Esophagus muscularis mucosa (tissue), 4 donors: ENCODE data around the gene S100A12. TPM values are rescaled to one million over a fixed set of nuclear protein-coding genes. Genes with fewer than 3 reads are reported as not detected.

ENCODE experiments used
- DNase-seq: peaks from one replicate; pipeline ENCODE4 v3.0.0-alpha.2; 2017; ENCODE audit errors: extremely low spot score
- H3K27ac ChIP-seq, 4 donors: fragments of 200-600 bp; sonication (generic); replicated peaks in 1 of 4; 1 replicate in 3 of 4; 2 replicates in 1 of 4; pipeline ENCODE4 v1.5.1; 2016 to 2019; ENCODE audit warnings: mild to moderate bottlenecking in 1 of 4
- H3K27me3 ChIP-seq, 4 donors: fragments of 200-600 bp; sonication (generic); one replicate each; pipeline versions ENCODE4 v1.5.1 to v1.6.0; 2016 to 2019
- H3K36me3 ChIP-seq, 4 donors: fragments of 200-600 bp; sonication (generic); one replicate each; pipeline ENCODE4 v1.5.1; 2016 to 2019
- H3K4me1 ChIP-seq, 4 donors: fragments of 200-600 bp; sonication (generic); one replicate each; pipeline ENCODE4 v1.5.1; 2016 to 2019
- H3K4me3 ChIP-seq, 4 donors: fragments of 200-600 bp; sonication (generic); 1 replicate in 2 of 4; 2 replicates in 2 of 4; pipeline ENCODE4 v1.5.1; 2016 to 2019; ENCODE audit warnings: mild to moderate bottlenecking in 4 of 4, moderate library complexity in 1 of 4
- H3K9me3 ChIP-seq, 4 donors: fragments of 200-600 bp; sonication (generic); 1 replicate in 3 of 4; 2 replicates in 1 of 4; pipeline ENCODE4 v1.5.1; 2016 to 2019
- EP300 ChIP-seq: sonication (generic); formaldehyde crosslinking; IDR thresholded peaks from one replicate; pipeline ENCODE4 v1.6.1; 2017; ENCODE audit warnings: antibody characterized with exemption
- POLR2A ChIP-seq: fragments of 450-650 bp; IDR thresholded peaks from one replicate; pipeline ENCODE4 v1.6.1; 2017; ENCODE audit warnings: antibody characterized with exemption, moderate library complexity, mild to moderate bottlenecking, low read depth
- POLR2AphosphoS5 ChIP-seq, 2 donors: sonication (generic); formaldehyde crosslinking; IDR thresholded peaks; one replicate each; pipeline ENCODE4 v1.6.1; 2017; ENCODE audit warnings: antibody characterized with exemption in 2 of 2
- WGBS: methylation state at CpG from one replicate; pipeline ENCODE4 v1.1.5; 2018; 5-methylcytosine and 5-hydroxymethylcytosine counted together
- intact Hi-C: fragments of 100-400 bp; cut with DNase I; formaldehyde crosslinking; loops from one replicate; pipeline ENCODE4 v1.15.1; 2023
- total RNA-seq, 4 donors: library from RNA; depleted of rRNA; stranded (reverse); fragments of >200 nt; gene quantifications; one replicate each; pipeline versions ENCODE4 v1.1.0 to v1.2.1, GENCODE V29; 2016
- TF ChIP-seq, protein P1 (sequence below), 3 experiments: fragments of 200-600 bp in 2 of 3; fragments of 450-650 bp in 1 of 3; sonication (generic) in 2 of 3; IDR thresholded peaks; one replicate each; pipeline ENCODE4 v1.5.1; 2017 to 2019; ENCODE audit warnings: antibody characterized with exemption in 3 of 3, mild to moderate bottlenecking in 2 of 3, moderate library complexity in 1 of 3

Gene S100A12
- total RNA-seq, 4 donors from 2014 or later = 33.1 TPM; not detected in 3

DNA sequence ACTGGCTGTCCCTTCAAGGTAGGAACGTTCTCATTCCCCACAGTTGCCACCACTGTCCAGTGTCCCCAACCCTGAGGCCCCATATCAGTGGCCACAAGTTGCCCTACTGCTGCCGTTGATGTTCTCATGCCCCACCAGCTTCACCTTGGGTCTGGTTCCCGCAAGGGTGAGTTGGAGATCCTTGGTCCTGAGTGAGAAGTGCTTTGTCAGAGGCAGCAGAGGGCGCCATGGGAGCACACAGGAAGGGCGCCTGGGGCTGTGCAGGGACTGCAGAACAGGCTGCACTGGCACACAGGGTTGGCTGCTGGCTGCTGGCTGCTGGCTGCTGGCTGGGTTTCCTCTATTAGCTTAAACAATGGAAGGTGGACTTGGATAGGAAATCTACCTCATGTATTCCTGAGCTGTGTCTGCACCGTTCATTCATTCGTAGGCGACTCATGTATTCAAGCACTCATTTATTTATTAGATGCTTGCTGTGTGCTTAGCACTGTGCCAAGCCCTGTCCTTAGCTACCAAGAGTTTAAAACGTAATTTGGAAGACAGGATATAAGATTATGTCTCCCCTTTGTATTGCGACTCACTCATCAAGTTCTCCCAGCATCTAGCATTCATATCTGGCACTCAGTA, 19.9 kb downstream of the S100A12 start:
- H3K9me3 ChIP-seq = no peaks in the 10 kb centered on the region
- DNase-seq = no peak
- H3K4me1 ChIP-seq = no peaks in the 10 kb centered on the region
- no peak for TF ChIP-seq POLR2A
- TF ChIP-seq POLR2AphosphoS5 (IDR thresholded peaks at IDR 0.05) = no peak
- TF ChIP-seq, protein P1, sequence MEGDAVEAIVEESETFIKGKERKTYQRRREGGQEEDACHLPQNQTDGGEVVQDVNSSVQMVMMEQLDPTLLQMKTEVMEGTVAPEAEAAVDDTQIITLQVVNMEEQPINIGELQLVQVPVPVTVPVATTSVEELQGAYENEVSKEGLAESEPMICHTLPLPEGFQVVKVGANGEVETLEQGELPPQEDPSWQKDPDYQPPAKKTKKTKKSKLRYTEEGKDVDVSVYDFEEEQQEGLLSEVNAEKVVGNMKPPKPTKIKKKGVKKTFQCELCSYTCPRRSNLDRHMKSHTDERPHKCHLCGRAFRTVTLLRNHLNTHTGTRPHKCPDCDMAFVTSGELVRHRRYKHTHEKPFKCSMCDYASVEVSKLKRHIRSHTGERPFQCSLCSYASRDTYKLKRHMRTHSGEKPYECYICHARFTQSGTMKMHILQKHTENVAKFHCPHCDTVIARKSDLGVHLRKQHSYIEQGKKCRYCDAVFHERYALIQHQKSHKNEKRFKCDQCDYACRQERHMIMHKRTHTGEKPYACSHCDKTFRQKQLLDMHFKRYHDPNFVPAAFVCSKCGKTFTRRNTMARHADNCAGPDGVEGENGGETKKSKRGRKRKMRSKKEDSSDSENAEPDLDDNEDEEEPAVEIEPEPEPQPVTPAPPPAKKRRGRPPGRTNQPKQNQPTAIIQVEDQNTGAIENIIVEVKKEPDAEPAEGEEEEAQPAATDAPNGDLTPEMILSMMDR (IDR thresholded peaks at IDR 0.05) = peak in 2 of 3 experiments; percentile 17 to 21
- no peak for TF ChIP-seq EP300
- no peaks in the 10 kb centered on the region for H3K36me3 ChIP-seq
- H3K27ac ChIP-seq = no peak overlapping the region
- no peak overlapping the region for H3K4me3 ChIP-seq
- intact Hi-C loops = no loop called here
- 40% methylated on average over 10 of the region's 10 CpGs for WGBS
- H3K27me3 ChIP-seq = peaks cover 0 to 30% (median 0%) of the 10 kb centered on the region in 4 donors

DNA sequence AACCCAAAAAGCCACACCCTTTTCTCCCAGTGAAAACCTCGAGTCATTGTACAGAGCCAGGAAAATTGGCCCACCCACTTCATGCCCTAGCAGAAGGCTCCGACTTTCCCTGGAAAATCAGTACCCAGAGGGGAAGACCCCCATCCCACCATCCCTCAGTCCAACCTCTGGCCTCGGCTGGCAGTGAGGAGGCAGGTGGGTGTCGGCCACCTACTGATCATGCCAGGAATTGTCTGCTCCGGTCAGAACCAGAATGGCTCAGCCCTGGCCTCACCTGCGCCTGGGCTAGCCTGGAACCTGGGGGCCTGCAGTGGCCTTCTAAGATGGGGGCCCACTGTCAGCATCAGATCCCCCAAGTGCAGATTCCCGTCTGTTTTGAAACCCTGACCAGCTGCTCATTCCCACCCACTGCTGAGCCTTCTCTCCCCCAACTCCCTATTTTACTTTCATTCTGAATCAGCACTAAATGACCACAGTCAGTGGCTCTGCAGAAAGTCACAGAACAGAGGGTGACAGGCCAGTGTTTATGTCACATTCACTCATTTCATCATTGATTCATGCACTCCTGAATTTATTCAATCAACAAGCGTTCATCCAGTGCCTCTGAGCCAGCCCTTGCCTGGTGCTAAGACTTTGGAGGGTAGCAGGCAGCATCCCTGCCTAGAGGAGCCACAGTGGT, 20.8 kb downstream of the S100A12 start:
- H3K4me3 ChIP-seq = no peak overlapping the region
- no peaks in the 10 kb centered on the region for H3K4me1 ChIP-seq
- WGBS = 72% methylated on average over 8 of the region's 8 CpGs
- H3K27me3 ChIP-seq = peaks cover 0 to 36% (median 2%) of the 10 kb centered on the region in 4 donors
- H3K36me3 ChIP-seq = no peaks in the 10 kb centered on the region
- no peaks in the 10 kb centered on the region for H3K9me3 ChIP-seq
- TF ChIP-seq POLR2A = no peak
- TF ChIP-seq, protein P1 (IDR thresholded peaks at IDR 0.05) = no peak
- TF ChIP-seq POLR2AphosphoS5 (IDR thresholded peaks at IDR 0.05) = no peak
- TF ChIP-seq EP300 = no peak
- no peak for DNase-seq
- intact Hi-C loops = no loop called here
- H3K27ac ChIP-seq = no peak overlapping the region

DNA sequence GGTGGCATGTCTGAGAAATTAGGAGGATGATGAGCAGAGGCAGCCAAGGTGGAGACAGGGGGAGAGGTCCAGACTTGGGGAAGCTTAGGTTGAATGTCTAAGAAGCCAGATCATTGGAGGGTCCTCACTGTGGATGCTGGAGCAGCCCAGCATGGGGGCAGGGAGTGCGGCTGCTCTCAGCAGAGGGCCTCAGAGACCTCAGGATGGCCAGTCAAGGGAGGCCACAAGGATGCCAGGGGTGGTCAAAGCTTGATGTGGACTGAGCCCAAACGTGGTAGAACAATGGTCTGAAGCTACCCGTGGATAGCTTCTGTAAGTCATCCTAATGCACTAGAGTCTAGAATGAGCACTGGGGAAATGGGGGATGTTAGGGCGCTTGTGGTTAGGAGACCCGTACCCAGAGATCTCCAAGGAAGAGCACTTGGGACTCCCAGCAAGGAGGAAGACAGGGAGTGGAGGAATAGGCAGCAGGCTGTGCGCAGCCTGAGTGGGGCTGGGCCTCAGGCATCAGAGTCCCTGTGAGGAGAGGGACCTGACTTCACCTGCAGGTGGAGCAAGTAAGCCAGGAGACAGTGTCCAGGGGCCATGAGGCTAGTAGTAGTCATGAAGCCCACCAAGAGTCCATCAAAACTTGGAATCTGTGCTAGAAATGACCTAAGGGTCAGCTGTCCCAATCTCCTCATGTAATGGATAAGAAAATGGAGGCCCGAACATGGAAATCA, 22.0 kb downstream of the S100A12 start:
- Histone ChIP-seq H3K4me3 (no peak overlapping the region), H3K27me3 (peaks cover 0 to 49% (median 2%) of the 10 kb centered on the region in 4 donors), H3K36me3 (no peaks in the 10 kb centered on the region), H3K4me1 (no peaks in the 10 kb centered on the region), H3K9me3 (no peaks in the 10 kb centered on the region), H3K27ac (no peak overlapping the region)
- peak; percentile 55 for DNase-seq
- no peak for TF ChIP-seq POLR2A
- TF ChIP-seq, protein P1 (IDR thresholded peaks at IDR 0.05) = peak in 1 of 3 experiments; percentile 3
- 86% methylated on average over 7 of the region's 7 CpGs for WGBS
- intact Hi-C loops = loop anchor here (2.0 kb wide), 1 partner anchor 141 kb away; no protein-coding TSS in a partner anchor

DNA sequence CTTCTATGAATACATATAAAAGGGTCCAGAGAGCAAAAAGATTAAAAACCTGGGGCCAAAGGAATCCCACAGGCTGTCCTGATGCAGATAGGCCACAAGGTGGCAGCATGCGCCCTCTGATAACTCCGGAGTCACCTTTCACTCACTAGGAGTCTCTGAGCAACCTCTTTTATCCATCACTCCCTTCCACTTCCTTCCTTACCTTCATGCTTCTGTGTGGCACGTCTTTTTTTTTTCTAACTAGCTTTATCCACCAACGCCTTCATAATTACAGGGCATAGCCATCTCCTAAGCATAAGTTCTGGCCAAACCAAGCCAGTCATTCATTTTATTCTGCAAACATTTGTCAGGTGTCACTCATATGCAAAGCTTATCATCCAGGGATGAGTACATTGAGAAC, 22.9 kb downstream of the S100A12 start:
- no peaks in the 10 kb centered on the region for H3K9me3 ChIP-seq
- H3K27me3 ChIP-seq = peaks cover 0 to 57% (median 4%) of the 10 kb centered on the region in 4 donors
- H3K4me1 ChIP-seq = no peaks in the 10 kb centered on the region
- no peak overlapping the region for H3K27ac ChIP-seq
- TF ChIP-seq EP300 (no peak), POLR2AphosphoS5 (IDR thresholded peaks at IDR 0.05) (peak in 1 of 2 donors; percentile 12), POLR2A (no peak)
- TF ChIP-seq, protein P1 (IDR thresholded peaks at IDR 0.05) = peak; percentile 85 to 90 (median 89)
- H3K36me3 ChIP-seq = no peaks in the 10 kb centered on the region
- intact Hi-C loops = loop anchor here (2.0 kb wide), 1 partner anchor 142 kb away; no protein-coding TSS in a partner anchor
- no peak overlapping the region for H3K4me3 ChIP-seq
- peak; percentile 91 for DNase-seq
- WGBS = 2% methylated on average over 4 of the region's 4 CpGs
